Activated gamma-delta T cell treated with anti-CD3 and anti-CD28 coated beads, Interleukin-2, amount 50 U/mL, for 16 hours (primary cell): ENCODE results near the gene SRSF1.
"Not testable (repeated sequence)": the region's sequence is repeated elsewhere in the genome, so short reads cannot be mapped to it uniquely, and the experiment has no call there.

Experiments used
- DNase-seq: peaks from one replicate; pipeline ENCODE4 v3.0.0-alpha.2; 2020; ENCODE audit warnings: low read depth

SRSF1 gene

DNA sequence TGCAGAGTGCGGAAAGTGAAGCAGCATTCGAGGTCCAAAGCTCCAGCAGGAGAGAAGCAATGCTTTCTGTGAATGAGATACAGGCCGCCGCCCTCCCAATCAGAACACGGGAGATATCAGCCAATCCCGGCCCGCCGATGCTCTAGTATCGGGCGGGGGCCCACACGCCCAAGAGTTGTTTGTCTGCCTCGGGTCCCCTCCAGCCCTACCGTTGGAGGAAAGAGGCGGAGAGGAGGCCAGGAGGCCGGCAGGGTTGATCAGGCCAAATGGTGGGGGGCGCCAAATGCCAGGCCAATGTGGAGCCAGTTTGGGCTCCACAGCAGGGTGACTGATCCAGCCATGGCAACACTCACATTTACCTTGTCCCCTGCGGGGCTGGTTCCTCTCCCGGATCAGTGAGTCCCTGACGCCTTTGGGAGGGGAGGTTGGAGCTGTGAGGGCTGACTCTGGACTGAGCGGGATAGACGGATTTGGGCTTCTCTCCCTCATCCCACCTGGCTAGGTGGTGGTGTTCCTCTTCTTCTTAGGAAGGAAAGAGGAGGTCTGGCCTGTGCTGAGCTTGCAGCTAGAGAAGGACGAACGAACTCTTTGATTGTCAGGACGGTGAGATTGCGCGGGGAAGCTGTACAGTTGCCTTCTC lies 41.4 kb downstream of the SRSF1 start:
- no peak for DNase-seq

DNA sequence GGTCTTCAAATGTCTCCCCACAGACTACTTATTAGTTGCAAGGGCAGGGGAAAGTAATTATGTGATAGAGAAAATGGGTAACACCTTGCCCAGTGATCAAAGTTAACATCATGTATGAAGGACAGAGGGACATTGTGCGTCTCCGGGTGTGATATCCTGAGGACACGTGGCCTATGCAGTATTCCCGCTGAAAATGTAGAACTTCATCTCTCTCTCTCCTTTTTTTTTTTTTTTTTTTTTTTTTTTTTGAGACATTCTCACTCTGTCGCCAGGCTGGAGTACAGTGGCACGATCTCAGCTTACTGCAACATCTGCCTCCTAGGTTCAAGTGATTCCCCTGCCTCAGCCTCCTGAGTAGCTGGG lies 43.9 kb downstream of the SRSF1 start:
- no peak for DNase-seq

DNA sequence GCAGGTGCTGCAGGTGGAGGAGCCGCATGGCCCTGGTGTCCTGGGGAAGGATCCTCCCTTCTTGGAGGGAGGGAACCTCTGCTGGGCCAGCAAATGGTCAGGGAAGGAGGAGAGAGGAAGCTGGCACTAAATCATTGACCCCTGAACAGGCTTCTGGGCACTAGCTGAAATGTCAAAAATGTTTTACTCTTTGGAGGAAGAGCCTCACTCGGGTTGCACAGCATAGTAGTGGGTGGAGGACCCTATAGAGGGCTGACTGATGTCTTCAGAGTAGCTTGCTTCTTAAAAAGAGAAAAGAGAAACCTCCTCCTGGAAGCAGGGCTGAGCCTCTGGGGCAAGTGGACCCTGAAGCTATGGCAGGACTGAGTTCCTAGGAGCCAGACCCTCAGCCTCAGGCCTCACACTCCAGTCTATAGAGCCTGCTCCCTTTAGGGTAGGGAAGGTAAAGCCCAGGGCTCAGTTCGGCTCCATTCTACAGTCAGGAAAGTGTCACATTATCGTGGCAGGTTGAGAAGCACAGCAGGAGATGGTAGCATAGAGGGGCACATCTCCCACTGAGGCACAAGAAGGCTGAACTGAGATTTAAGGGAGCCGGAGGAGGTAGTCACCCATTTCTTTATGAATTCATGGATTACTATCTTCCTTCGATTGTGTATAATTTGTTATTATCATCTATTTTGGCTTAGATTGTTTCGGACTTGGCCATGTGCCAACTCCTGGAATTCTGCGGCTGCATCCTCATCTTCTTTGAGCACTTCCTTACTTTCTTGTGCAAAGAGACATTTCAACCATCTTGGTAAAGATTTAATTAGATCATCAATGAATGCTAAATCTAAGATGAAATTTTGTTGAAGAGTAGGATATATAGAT lies 44.5 kb downstream of the SRSF1 start:
- no peak for DNase-seq

DNA sequence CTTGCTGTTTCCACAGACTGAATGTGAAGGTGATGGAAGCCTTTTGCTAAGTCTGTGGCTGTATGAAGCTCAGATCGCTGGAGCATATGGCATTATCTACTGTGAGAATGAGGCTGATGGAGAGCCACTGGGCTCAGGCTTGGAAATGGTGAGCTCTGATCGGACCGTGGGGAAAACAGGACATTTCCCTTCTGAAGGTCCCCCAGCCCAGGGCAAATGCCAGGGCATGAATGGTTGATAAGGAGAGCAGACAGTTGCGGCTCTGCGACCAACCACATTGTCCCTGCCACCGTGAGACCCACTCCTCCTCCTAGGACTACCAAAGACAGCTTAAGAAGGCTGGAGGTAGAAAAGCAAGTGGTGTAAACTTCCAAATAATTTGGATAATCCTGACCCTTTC lies 47.1 kb downstream of the SRSF1 start:
- DNase-seq, result no peak

DNA sequence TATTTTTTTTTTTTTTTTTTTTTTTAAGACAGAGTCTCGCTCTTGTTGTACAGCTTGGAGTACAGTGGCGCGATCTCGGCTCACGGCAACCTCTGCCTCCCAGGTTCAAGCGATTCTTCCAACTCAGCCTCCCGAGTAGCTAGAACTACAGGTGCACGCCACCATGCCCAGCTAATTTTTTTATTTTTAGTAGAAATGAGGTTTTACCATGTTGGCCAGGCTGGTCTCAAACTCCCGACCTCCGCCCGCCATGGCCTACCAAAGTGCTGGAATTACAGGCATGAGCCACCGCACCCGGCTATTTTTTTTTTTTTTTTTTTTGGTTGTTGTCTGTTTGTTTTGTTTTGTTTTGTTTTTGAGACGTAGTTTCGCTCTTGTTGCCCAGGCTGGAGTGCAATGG lies 48.7 kb downstream of the SRSF1 start:
- not testable (repeated sequence) for DNase-seq

DNA sequence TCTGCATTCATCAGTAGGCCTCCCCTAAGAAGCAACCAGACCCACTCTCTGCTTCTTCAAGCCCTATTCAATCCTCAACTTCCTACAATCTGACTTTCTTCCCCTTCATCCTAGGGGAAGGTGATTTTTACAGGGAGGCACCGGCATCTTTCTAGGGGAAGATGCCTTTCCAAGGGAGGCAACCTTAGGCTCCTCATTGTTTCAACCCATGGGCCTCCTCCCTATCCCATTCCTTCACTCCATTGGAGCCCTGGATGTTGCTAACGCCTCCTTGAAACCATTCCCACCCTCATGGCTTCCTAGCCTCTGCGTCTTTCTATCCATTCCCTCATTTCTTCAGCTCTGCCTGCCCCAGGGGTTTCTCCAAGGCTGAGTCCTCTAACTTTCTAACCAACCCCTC lies 49.2 kb downstream of the SRSF1 start:
- no peak for DNase-seq

DNA sequence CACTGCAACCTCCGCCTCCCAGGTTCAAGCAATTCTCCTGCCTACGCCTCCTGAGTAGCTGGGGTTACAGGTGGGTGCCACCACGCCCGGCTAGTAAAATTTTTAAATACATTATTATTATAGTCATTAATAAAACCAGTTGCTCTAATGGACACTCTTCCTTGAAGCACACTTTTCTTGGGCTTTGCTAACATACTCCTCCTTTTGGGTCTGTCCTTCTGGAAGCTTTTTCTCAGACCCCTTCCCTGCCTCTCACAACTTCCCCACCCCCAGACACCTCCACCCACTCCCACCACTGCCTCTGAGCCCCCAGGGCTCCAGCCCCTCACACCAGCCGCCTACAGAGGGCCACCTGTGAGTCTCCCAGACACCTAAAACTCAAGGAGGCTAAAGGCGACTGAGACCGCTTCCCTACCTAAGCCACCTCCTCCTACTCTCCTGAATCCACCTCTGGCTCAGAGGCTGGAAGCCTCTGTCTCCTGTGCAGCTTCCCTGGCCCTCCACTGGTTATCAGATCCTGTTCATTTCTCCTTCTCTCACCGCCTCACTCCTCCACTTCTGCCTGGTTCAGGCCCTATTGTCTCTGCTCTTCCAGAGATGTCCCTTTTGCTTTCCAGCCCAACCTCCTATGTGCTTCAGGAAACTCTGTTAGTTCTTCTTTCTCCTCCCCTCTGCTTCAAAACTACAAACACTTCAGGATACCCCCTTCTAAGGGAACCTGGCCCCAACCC lies 49.8 kb downstream of the SRSF1 start:
- DNase-seq, result no peak

DNA sequence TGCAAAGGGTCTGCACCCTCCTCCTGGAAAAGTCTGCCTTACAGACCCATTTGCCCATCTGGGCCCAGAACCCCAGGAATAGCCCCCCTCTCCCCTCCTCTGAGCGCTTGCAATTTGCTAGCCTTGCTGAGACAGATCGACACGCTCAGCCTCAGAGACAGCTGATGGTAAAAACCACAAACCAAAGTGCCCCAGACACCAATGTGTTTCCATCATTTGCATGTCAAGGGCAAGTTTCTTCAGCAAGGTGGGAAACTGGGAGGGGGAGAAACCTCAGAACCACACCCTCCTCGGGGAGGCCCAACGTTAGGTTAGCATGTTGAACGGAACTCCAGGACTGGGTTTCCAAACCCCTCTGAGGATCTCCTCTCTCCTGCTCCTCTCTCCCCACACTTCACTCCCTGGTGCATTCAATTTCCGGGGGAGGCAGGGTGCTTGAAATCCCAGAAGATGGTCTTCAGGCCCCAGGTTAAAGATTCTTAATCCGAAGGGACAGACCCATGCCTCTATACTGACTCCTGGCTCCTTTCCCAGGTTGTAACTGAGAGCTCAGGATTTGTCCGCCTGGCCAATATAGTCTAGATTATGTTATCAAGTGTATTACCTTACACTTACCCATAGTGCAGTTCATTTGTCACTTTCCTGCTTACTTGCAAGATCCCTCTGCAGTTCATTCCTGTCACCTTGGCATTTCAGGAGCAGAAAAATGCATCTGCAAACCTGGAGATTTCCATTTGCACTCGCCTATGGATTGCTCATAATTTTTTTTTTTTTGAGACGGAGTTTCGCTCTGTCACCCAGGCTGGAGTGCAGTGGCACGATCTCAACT lies 50.5 kb downstream of the SRSF1 start:
- DNase-seq, result peak; percentile 37

DNA sequence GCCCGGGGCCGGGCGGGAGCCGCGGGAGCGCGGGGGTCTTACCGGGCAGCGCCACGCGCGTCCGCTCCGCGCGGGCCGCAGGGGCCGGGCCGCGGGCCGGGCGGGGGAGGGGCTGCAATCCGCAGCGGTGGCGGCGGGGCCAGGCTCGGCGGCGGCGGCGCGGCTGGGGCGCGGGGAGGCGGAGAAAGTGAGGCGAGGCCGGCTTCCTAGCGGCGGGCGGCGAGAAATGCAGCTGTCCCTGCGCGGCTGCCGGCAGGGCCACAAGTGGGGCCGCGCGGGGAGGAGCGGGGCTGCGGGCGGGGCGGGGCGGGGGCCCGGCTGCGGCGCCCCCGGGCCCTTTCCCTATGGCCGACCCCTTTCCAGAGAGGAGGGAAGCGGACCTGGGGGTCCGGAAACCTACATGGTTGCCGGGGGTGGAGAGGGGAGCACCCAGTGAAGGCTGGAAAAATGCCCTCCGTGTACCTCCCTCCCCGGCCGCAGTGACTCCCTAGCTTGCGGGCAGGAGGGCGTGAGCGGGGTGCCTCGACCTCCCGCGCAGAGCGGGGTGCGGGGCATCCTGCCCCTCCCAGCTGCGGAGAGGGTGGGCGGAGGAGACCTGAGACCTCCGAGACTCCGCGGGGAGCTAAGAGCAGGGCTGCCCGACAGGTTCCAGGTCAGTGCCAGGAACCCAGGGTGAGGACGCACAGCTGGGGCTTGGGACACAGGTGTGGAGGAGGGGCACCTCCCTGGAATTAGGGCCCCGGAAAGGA lies 51.7 kb downstream of the SRSF1 start, which contains the start of gene CUEDC1:
TSS of gene CUEDC1 (minus strand) at position 230 of the 749 bp plus-strand sequence. CDS start 69,848 bp downstream, outside the sequence.
- peak; percentile 39 for DNase-seq

DNA sequence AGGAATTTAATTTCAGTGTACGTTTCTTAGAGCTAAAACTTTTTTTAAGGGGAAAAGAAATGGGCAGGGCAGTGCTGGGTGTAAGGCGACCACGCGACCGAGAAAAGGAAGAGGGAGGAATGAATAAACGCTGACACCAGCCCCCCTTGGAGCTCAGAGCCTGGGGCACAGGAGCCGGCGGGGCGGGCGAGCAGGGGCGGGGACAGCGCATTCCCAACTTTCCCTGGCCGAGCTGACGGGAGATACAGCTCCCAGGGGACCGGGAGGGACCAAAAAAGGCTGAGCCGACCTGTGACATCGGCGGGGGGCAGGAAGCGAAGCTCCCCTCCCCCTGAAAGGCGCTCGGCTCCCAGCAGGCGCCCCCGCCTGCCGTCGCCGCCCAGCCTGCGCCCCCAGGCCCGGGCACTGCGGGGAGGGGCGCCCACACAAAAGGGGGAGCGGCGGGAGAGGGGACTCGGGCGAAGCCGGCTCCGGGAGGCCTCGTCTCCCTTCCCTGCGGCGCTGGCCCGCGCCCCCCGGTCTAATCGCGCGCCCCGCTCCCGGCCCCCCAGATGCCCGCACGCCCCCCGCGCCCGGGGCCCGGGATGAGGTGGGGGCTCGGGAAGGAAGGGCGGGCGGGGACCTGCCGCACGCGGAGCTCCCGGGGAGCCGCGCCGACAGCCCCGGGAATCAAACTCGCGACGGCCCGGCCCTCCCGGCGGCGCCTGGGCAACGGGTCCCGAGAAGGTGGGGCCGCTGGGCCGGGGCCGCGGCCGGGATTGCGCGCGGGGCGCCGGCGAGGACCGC lies 52.5 kb downstream of the SRSF1 start:
- DNase-seq, result no peak

DNA sequence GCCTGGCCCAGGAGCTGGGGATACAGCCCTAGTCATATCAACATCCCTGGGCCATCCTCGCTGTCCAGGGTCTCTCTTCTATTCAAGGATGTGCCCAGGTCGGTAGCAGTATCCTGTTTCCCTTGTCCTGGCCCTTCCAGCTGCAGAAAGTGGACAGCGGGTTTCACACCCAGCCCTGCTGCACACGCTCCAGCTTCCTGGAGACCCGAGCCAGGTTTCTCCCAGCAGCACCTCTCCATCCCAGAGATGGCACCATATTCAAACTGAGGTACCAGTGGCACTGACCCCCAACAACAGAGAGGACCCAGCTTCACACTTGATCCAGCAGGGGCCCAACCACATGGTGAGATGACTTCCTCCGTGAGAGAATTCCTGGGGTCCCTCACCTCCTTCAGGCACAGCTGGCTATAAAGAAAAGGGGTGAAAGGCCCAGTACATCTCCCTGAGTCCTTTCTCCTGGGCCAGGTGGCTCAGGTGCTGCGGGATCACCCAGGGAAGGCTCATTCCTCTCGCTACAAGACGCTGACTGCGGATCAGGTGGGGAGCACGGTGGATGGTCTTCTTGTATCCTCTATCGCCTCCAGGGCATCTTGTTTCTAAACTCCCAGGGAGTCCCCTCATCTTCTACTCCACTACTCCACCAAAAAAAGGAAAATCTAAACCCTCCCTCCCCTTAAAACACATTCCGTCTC lies 53.2 kb downstream of the SRSF1 start:
- no peak for DNase-seq
